Endothelial cell of umbilical vein (primary cell): ENCODE results near the gene GPS1. TPM values are rescaled to one million over a fixed set of nuclear protein-coding genes. Genes with fewer than 3 reads are reported as not detected.

Source experiments
- BruUV-seq: library from RNA; stranded (reverse); fragments of 400-500 nt; replicated peaks from 2 replicates; lab custom pipeline; 2021; lab: Mats Ljungman, UMichigan
- CTCF ChIA-PET: fragments of 300-600, 350-600 bp; sonication (Branson Sonifier 250); formaldehyde crosslinking; loops from one replicate; lab custom pipeline; 2021; ENCODE audit warnings: antibody characterized with exemption, inconsistent platforms; lab: Charles Lee
- POLR2A ChIA-PET: fragments of 300-600, 350-600 bp; sonication (Branson Sonifier 250); formaldehyde crosslinking; loops from one replicate; lab custom pipeline; 2021; ENCODE audit warnings: antibody characterized with exemption, inconsistent platforms; lab: Charles Lee
- DNase-seq: peaks from one replicate; pipeline ENCODE4 v3.0.0-alpha.2; 2011; ENCODE audit warnings: low read depth, low spot score
- FAIRE-seq: peaks from 2 replicates; lab custom pipeline; 2011; peaks lifted over from hg19 to GRCh38; lab: Jason Lieb, UNC
- H2AFZ ChIP-seq: 2 replicates; pipeline ENCODE4 v1.6.0; 2012; ENCODE audit warnings: low read depth, low read length, control low read depth, inconsistent platforms
- H3K27ac ChIP-seq: 2 replicates; pipeline ENCODE4 v1.5.1; 2011; ENCODE audit warnings: low read depth, mild to moderate bottlenecking, control low read depth, low read length, moderate library complexity; ENCODE audit not compliant: insufficient read depth
- H3K27me3 ChIP-seq, 2 experiments: 2 replicates each; pipeline versions ENCODE4 v1.6.0 to v1.6.1; 2011; ENCODE audit warnings: low read length in 2 of 2, mixed read lengths in 1 of 2; ENCODE audit not compliant: control insufficient read depth in 2 of 2, insufficient read depth in 2 of 2
- H3K36me3 ChIP-seq, 2 experiments: 2 replicates in 1 of 2; 3 replicates in 1 of 2; pipeline ENCODE4 v1.5.1; 2011; ENCODE audit warnings: low read length in 2 of 2, mild to moderate bottlenecking in 1 of 2, moderate library complexity in 1 of 2; ENCODE audit not compliant: control insufficient read depth in 2 of 2, insufficient read depth in 2 of 2; ENCODE audit errors: extremely low read depth in 1 of 2
- H3K4me1 ChIP-seq: 3 replicates; pipeline ENCODE4 v1.5.1; 2011; ENCODE audit warnings: mild to moderate bottlenecking, low read length; ENCODE audit not compliant: control insufficient read depth, insufficient read depth; ENCODE audit errors: extremely low read depth
- H3K4me2 ChIP-seq: 2 replicates; pipeline ENCODE4 v1.6.1; 2011; ENCODE audit warnings: low read length, control low read depth, mixed read lengths; ENCODE audit not compliant: insufficient read depth
- H3K4me3 ChIP-seq, 3 experiments: fragments of 200-600 bp in 1 of 3; sonication (generic), shearing (Covaris generic) in 1 of 3; replicated peaks in 1 of 3; 2 replicates each; pipeline ENCODE4 v1.5.1; 2011 to 2016; ENCODE audit warnings: control low read depth in 3 of 3, low read length in 3 of 3, mild to moderate bottlenecking in 2 of 3, inconsistent platforms in 1 of 3, low read depth in 1 of 3, moderate library complexity in 1 of 3; ENCODE audit not compliant: insufficient read depth in 1 of 3
- H3K79me2 ChIP-seq: 2 replicates; pipeline ENCODE4 v1.6.0; 2012; ENCODE audit warnings: low read length, inconsistent platforms; ENCODE audit not compliant: control insufficient read depth, insufficient read depth
- H3K9ac ChIP-seq: replicated peaks from 2 replicates; pipeline ENCODE3; 2011; ENCODE audit warnings: low read length, control low read depth; ENCODE audit not compliant: insufficient read depth; ENCODE audit errors: extremely low read depth
- H3K9me1 ChIP-seq: replicated peaks from 3 replicates; pipeline ENCODE4 v1.6.0; 2011; ENCODE audit warnings: mild to moderate bottlenecking, low read length; ENCODE audit not compliant: control insufficient read depth, insufficient read depth; ENCODE audit errors: extremely low read depth
- H3K9me3 ChIP-seq: replicated peaks from 2 replicates; pipeline ENCODE4 v1.5.1; 2012; ENCODE audit warnings: low read length, inconsistent platforms; ENCODE audit not compliant: control insufficient read depth, insufficient read depth
- H4K20me1 ChIP-seq: replicated peaks from 2 replicates; pipeline ENCODE3; 2011; ENCODE audit warnings: mild to moderate bottlenecking, low read length; ENCODE audit not compliant: control insufficient read depth, insufficient read depth; ENCODE audit errors: extremely low read depth
- CTCF ChIP-seq, 2 donors: IDR thresholded peaks; 1 replicate in 1 of 2; 2 replicates in 1 of 2; pipeline ENCODE4 v1.5.1; 2011; ENCODE audit warnings: low read length in 2 of 2, mild to moderate bottlenecking in 2 of 2, moderate library complexity in 2 of 2, control low read depth in 1 of 2, inconsistent platforms in 1 of 2, low read depth in 1 of 2; ENCODE audit not compliant: insufficient read depth in 1 of 2; ENCODE audit errors: extremely low read depth in 1 of 2
- EZH2 ChIP-seq: IDR thresholded peaks from 2 replicates; pipeline ENCODE4 v1.6.1; 2012; ENCODE audit warnings: borderline replicate concordance, low read depth, mild to moderate bottlenecking, moderate library complexity, low read length, inconsistent platforms; ENCODE audit not compliant: severe bottlenecking
- FOS ChIP-seq: IDR thresholded peaks from 2 replicates; pipeline ENCODE4 v1.6.1; 2011; ENCODE audit warnings: mild to moderate bottlenecking, low read length, moderate library complexity, borderline replicate concordance; ENCODE audit not compliant: insufficient read depth
- GATA2 ChIP-seq: IDR thresholded peaks from 2 replicates; pipeline ENCODE4 v1.7.0; 2011; ENCODE audit warnings: low read depth, mild to moderate bottlenecking, moderate library complexity, mixed read lengths, low read length; ENCODE audit not compliant: insufficient read length, insufficient read depth
- JUN ChIP-seq: IDR thresholded peaks from 2 replicates; pipeline ENCODE4 v1.6.1; 2011; ENCODE audit warnings: borderline replicate concordance, low read depth; ENCODE audit not compliant: insufficient read length, insufficient read depth
- MYC ChIP-seq: IDR thresholded peaks from one replicate; pipeline ENCODE4 v1.6.1; 2011; ENCODE audit warnings: mild to moderate bottlenecking, low read depth, low read length
- POLR2A ChIP-seq: IDR thresholded peaks from 2 replicates; pipeline ENCODE4 v1.6.1; 2012; ENCODE audit warnings: low read depth, mild to moderate bottlenecking, control low read depth, low read length
- dilution Hi-C: fragments of 300-500 bp; cut with MboI; formaldehyde crosslinking; loops from one replicate; pipeline ENCODE4 v1.15.0; 2019; ENCODE audit warnings: low sequenced_read_pairs; ENCODE audit not compliant: extremely low pct_ligation_motif_present
- intact Hi-C: fragments of 100-400 bp; cut with micrococcal nuclease; formaldehyde crosslinking; loops from one replicate; pipeline ENCODE4 v1.10.0; 2022
- polyA plus RNA-seq, 4 experiments: library from polyadenylated mRNA; depleted of rRNA in 3 of 4; stranded (reverse) in 3 of 4; unstranded in 1 of 4; fragments of >200 nt; gene quantifications; 2 replicates each; pipeline versions ENCODE4 v1.2.1 to v1.2.3, GENCODE V29; 2011 to 2012; ENCODE audit warnings: missing spikeins in 1 of 4
- total RNA-seq: library from RNA; stranded (reverse); gene quantifications from 2 replicates; pipeline ENCODE4 v1.2.3, GENCODE V29; 2021

The GPS1 gene
- total and polyA plus RNA-seq, 2 donors (not counting 3 experiments of a cell fraction or from before 2014, with no cell fraction given): 116 to 178 TPM

- ChIA-PET POLR2A (no interaction called here), CTCF (interaction anchor here (1.3 kb wide), 1 partner anchor 13 kb away, joined by 6 read pairs; the partner anchor contains the start of gene RAC3)
- peaks cover 0 to 7% of the 10 kb centered on the region in 2 experiments for H3K36me3 ChIP-seq
- no peaks in the 10 kb centered on the region for H4K20me1 ChIP-seq
- no peaks in the 10 kb centered on the region for H3K9me3 ChIP-seq
- no peak overlapping the region for H2AFZ ChIP-seq
- no peak overlapping the region for H3K9ac ChIP-seq
- H3K4me3 ChIP-seq: no peak overlapping the region
- no peak overlapping the region for H3K4me2 ChIP-seq
- TF ChIP-seq MYC: no peak
- TF ChIP-seq JUN: no peak
- TF ChIP-seq CTCF (IDR thresholded peaks at IDR 0.05; ENCODE audit: extremely low read depth in 1 of 2, insufficient read depth in 1 of 2, low read depth in 1 of 2, low read length in 2 of 2): no peak
- TF ChIP-seq EZH2: no peak
- TF ChIP-seq GATA2: no peak
- TF ChIP-seq POLR2A: no peak
- TF ChIP-seq FOS: no peak
- H3K79me2 ChIP-seq: no peaks in the 10 kb centered on the region
- H3K9me1 ChIP-seq: no peaks in the 10 kb centered on the region
- H3K27me3 ChIP-seq: no peaks in the 10 kb centered on the region
- no peak overlapping the region for H3K27ac ChIP-seq
- no peaks in the 10 kb centered on the region for H3K4me1 ChIP-seq
- no TSS peak for BruUV-seq
- intact Hi-C loops (no loop called here), dilution Hi-C loops (no loop called here)
- no peak for FAIRE-seq
- no peak for DNase-seq
Observed at GRCh38 chr17:82043507-82043906, 8.2 kb upstream of the GPS1 start.
